HG03432 (cell line): ENCODE measurements around the gene AGT.
"Not testable (repeated sequence)": the region's sequence is repeated elsewhere in the genome, so short reads cannot be mapped to it uniquely, and the experiment has no call there.

ENCODE experiments used
- ATAC-seq: cut with Tn5 transposase; IDR thresholded peaks from one replicate; pipeline ENCODE4 v1.9.1; 2021; ENCODE audit warnings: mild to moderate bottlenecking, moderate library complexity; ENCODE audit not compliant: unreplicated experiment

The AGT gene

DNA sequence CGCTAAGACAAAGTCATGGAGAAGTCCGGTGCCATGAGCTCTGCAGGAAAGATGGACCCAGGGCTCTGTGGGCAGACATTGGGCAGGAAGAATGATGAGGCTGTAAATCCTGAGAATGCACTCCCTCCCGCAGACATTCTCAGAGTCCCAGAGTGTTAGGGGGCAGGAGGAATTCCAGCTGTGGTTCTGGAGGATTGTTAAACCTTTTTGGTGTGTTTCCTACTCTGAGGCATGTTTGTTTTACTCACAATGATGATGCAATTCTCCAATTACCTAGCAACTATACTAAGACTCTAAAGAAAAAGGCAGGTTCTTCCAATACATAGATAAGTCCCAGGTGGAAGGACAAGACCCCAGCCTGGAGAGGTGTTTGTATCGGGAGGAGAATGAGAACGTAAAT lies 30.5 kb upstream of the AGT start:
- ATAC-seq = no peak

DNA sequence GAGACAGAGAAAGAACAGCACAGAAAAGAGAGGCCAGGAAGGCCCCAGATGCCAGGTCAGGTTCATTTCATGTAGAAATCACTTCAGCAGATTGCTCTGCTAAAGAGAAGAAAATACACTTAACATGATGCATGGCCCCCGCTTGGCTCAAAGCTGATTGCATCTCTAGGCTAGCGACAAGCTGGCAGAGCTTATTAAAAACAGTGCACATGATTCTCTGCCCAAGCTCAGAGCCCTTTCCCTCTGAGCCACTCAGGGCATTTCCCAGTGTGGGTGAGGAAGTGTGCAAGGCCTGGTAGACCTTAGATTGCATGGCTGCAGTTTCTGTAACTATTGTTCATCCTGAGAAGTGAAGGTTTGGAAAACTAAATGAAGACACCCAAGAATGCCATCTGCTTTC lies 30.0 kb upstream of the AGT start:
- no peak for ATAC-seq

DNA sequence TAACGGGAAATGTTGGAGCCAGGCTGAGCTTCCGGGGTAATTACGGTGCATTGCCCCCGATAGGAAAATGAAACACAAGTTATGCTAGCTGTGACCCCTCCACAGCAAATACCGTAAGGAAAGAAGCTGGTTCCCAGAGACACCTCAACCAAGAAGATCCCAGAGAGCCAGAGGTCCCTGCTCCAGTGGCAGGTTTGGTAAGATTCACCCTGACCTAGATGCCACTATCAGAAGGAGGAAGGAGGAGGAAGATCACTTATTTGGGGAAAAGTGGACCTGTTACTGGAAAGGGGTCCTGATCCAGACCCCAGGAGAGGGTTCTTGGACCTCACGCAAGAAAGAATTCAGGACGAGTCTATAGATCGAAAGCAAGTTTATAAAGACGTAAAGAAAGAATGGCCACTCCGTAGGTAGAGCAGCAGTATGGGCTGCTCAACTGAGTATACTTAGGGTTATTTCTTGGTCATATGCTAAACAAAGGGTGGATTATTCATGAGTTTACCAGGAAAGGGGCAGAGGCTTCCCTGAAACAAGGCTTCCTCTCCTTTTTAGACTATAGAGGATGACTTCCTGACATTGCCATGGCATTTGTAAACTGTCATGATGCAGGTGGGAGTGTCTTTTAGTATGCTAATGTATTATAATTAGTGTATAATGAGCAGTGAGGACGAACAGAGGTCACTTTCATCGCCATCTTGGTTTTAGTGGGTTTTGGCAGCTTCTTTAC lies 25.8 kb upstream of the AGT start:
- ATAC-seq = no peak

GRCh38 chr1:230737622-230738262 lies 23.8 kb upstream of the AGT start:
- ATAC-seq = no peak

- ATAC-seq = no peak
These were observed 21.5 kb upstream of the AGT start for GRCh38 chr1:230735447-230735846.

DNA sequence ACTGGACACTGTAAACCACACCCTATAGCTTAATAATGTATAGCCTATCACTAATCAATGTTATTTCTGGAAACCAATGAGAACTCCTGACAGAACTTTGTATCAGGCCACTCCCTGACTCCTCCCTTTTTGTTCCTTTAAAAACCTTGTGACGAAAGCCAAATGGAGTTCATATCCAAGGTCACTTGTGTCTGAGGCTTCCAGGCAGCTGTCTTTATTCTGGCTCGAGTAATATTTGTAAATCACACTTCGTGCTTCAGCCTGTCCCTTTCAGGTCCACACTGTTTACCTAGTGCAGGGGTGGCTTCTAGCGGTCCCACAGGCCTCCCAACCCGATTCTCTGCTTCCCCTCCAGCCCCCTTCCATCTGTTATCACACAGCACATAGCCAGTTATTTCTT lies 17.1 kb upstream of the AGT start:
- no peak for ATAC-seq

DNA sequence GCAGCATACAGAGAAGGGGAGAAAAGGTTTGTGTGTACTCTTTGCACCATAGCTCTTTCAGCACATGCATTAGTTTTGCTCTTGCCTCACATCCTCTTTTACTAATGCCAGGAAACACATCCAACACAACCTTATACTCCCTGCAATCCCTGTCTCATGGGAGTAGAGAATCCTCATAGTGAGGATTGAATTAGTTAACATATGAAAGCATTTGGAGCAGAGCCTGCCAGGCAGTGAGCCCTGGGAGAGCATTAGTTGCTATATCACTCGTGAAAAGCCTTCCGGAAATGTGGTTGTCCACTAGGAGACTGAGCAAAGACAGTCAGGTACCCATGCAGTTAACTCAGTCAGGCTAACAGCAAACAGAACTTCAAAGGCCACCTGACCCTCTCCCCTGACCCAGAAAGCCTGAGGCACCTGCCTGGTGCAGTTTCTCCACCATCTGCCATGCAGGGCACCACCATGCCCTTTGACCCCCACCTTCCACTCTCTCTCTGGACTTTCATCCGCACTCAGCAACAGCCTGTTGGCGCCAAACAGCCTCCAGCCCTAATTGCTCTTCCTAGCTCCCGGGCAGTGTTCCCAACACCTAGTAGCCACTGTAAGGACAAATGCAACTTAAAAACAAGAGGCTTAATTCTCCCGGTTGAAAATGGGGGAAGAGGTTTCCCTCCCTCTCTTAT lies 14.9 kb upstream of the AGT start:
- no peak for ATAC-seq

DNA sequence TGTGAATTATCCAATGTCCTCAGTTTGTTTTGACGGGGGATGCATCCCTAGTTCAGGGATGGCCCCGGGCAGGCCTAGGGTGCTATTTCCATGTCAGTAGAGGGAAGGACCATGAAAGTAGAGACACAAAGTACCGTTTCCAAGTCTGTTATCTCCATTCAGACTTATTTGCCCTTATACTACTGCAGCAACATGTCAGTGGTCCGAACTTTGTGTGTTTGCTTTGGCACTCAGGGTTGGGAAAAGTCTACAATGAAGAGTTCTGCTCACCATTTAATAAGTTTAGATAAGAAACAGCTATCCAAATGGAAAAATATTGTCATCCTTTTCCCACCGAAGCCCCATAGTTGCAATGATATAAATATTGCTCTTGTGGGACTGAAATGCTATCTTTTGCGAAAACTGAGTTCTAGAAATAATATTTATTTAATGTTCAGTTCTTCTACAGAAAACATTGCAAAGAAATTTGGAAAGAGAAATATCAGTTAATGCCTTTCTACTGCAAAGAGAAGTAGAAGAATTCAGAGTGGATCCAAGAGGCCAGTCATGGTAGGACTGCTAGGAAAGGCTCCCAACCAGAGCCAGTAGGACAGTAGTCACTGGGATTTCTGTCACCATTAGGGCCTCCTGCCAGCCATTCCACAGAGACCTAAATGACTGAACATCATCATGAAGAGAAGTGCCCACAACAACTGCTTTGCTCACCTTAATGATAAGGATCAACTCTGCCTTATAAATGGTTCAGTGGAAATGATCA lies 11.5 kb upstream of the AGT start:
- ATAC-seq = no peak

DNA sequence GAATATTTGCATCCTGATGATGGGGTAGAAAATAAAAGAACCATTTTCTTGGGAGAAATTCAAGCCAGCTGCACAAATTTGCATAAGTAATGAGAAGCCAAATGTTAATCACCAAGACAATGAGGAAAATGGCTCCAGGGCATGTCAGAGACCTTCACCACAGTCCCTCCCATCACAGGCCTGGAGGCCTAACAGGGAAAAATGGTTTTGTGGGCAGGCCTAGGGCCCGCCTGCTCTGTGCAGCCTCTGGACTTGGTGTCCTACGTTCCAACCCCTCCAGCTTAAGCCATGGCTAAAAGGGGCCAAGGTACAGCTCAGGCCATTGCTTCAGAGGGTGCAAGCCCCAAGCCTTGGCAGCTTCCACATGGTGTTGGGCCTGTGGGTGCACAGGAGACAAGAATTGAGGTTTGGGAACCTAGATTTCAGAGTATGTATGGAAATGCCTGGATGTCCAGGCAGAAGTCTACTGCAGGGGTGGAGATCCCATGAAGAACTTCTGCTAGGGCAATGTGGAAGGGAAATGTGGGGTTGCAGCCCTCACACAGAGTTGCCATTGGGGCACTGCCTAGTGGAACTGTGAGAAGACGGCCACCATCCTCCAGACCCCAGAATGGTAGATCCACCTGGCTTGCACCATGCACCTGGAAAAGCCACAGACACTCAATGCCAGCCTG lies 8.1 kb upstream of the AGT start:
- ATAC-seq = not testable (repeated sequence)

- no peak for ATAC-seq
These were observed 3.3 kb upstream of the AGT start for GRCh38 chr1:230717251-230717650.

GRCh38 chr1:230716453-230716852 lies 2.5 kb upstream of the AGT start:
- ATAC-seq = not testable (repeated sequence)

GRCh38 chr1:230715510-230715909 lies 1.6 kb upstream of the AGT start:
- ATAC-seq = no peak

DNA sequence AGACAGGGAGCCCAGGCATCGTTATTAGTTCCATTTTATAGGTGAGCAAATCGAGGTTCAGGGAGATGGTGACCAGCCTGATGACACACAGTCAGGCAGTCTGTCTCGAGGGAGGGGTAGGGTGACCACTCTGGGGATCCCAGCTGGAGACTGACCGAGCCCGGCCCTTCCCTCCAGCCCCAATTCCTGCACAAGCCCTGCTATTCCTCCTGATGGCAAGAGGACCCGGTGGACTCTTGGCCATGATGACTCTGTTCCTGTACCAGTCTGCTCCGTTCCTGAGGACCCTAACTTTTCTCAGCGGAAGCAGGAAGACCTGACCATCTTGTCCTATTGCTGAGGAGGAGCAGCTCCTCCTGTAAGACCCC lies 391 bp downstream of the AGT start:
- no peak for ATAC-seq

- ATAC-seq = no peak
These were observed 784 bp downstream of the AGT start for GRCh38 chr1:230713138-230713537.

GRCh38 chr1:230712470-230712942 lies 1.4 kb downstream of the AGT start:
- ATAC-seq = no peak

- ATAC-seq = no peak
These were observed 2.7 kb downstream of the AGT start for GRCh38 chr1:230711245-230711644.

GRCh38 chr1:230710543-230710904 lies 3.4 kb downstream of the AGT start:
- no peak for ATAC-seq

DNA sequence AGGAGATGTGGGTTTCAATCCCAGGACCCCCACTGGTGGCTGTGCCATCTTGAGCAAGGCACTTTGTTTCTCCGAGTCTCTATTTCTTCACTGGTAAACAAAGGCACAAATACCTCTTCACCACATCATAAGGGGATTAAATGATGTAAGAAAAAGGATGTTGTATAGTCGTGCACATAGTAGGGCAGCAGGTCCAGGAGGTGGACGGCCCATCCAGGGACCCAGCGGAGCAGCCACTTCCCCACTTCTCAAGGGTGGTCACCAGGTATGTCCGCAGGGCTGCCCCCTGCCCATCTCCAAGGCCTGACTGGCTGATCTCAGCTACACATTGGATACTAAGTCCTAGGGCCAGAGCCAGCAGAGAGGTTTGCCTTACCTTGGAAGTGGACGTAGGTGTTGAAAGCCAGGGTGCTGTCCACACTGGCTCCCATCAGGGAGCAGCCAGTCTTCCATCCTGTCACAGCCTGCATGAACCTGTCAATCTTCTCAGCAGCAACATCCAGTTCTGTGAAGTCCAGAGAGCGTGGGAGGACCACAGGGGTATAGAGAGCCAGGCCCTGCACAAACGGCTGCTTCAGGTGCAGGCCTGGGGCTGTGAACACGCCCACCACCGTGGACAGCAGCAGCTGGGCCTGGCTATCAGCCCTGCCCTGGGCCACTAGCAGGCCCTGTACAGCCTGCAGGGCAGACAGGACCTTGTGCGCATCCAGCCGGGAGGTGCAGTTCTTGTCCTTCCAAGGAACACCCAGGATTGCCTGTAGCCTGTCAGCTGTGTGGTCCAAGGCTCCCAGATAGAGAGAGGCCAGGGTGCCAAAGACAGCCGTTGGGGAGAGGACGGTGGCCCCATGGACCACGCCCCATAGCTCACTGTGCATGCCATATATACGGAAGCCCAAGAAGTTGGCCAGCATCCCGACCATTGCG lies 4.0 kb downstream of the AGT start:
- no peak for ATAC-seq

- no peak for ATAC-seq
These were observed 5.0 kb downstream of the AGT start for GRCh38 chr1:230708631-230709580.
